A549 (cell line): ENCODE data around the gene GSC.

Source experiments
- CTCF ChIP-seq: fragments of >200 bp; sonication (Bioruptor Twin); formaldehyde crosslinking; IDR thresholded peaks from 3 replicates; pipeline ENCODE4 v1.5.1; 2016
- HES2 ChIP-seq: fragments of >200 bp; sonication (Bioruptor Twin); formaldehyde crosslinking; IDR thresholded peaks from 2 replicates; pipeline ENCODE4 v1.6.1; 2016
- HOXA7 ChIP-seq: fragments of 250-450 bp; sonication (Bioruptor Pico); IDR thresholded peaks from 2 replicates; pipeline ENCODE4 v1.5.0; 2020; ENCODE audit warnings: mild to moderate bottlenecking, moderate library complexity
- POLR2A ChIP-seq: IDR thresholded peaks from 2 replicates; pipeline ENCODE4 v1.6.1; 2012; ENCODE audit warnings: mild to moderate bottlenecking, low read length
- ZC3H11A ChIP-seq: fragments of 450-650 bp; IDR thresholded peaks from 2 replicates; pipeline ENCODE4 v1.6.1; 2014; ENCODE audit warnings: antibody characterized with exemption, mild to moderate bottlenecking
- TF ChIP-seq, protein P1 (sequence below): IDR thresholded peaks from 2 replicates; pipeline ENCODE4 v1.6.1; 2012

- TF ChIP-seq POLR2A = no peak
- TF ChIP-seq CTCF = no peak
- no peak for TF ChIP-seq ZC3H11A
- TF ChIP-seq HOXA7 = no peak
- TF ChIP-seq HES2 = no peak
- TF ChIP-seq, protein P1, sequence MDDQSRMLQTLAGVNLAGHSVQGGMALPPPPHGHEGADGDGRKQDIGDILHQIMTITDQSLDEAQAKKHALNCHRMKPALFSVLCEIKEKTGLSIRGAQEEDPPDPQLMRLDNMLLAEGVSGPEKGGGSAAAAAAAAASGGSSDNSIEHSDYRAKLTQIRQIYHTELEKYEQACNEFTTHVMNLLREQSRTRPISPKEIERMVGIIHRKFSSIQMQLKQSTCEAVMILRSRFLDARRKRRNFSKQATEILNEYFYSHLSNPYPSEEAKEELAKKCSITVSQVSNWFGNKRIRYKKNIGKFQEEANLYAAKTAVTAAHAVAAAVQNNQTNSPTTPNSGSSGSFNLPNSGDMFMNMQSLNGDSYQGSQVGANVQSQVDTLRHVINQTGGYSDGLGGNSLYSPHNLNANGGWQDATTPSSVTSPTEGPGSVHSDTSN = no peak
Observed at GRCh38 chr14:94761348-94761996, 8.4 kb downstream of the GSC start.
